ENCODE data around the gene CPA3. TPM values are rescaled to one million over a fixed set of nuclear protein-coding genes. Genes with fewer than 3 reads are reported as not detected.

Gene CPA3
- total and polyA plus RNA-seq, 10 of the 15 experiments (the other 5 are each of a cell fraction or from before 2014, with no cell fraction given) = not detected

- ChIA-PET RAD21 (ENCODE audit: unreplicated experiment) (no interaction called here), CTCF (interaction anchor here (1.1 to 1.9 kb wide), 2 partner anchors 17 kb away, joined by 4 to 6 read pairs; no protein-coding TSS in a partner anchor), POLR2A (no interaction called here), SMC1A (ENCODE audit: uncharacterized antibody, unreplicated experiment) (no interaction called here)
- Histone ChIP-seq H3K27me3 (replicated peaks in 1 of 2; ENCODE audit: control insufficient read depth in 2 of 2, insufficient read depth in 2 of 2, low read length in 1 of 2) (no peaks in the 10 kb centered on the region; a peak in 1 of 4 replicates), H3K4me2 (ENCODE audit: control insufficient read depth, insufficient read depth) (no peak overlapping the region), H3K4me3 (no peak overlapping the region), H3K36me3 (ENCODE audit: control insufficient read depth in 2 of 2, insufficient read depth in 2 of 2, low read length in 1 of 2) (no peaks in the 10 kb centered on the region), H3K9ac (ENCODE audit: control insufficient read depth, insufficient read depth, low read length) (no peak overlapping the region), H3K79me2 (ENCODE audit: control insufficient read depth, insufficient read depth, low read length) (no peaks in the 10 kb centered on the region), H3K9me3 (replicated peaks; ENCODE audit: control insufficient read depth, insufficient read depth, low read length) (no peaks in the 10 kb centered on the region), H3K27ac (ENCODE audit: control insufficient read depth, insufficient read depth) (no peak overlapping the region), H3K4me1 (ENCODE audit: control insufficient read depth, insufficient read depth, low read length) (no peaks in the 10 kb centered on the region), H4K20me1 (ENCODE audit: control insufficient read depth, insufficient read depth) (no peaks in the 10 kb centered on the region), H2AFZ (ENCODE audit: control insufficient read depth, low read depth, low read length) (no peak overlapping the region)
- FAIRE-seq (no peak), ATAC-seq (no peak), DNase-seq (ENCODE audit: low read depth, low spot score) (no peak)
- TF ChIP-seq E2F4 (IDR thresholded peaks at IDR 0.05; ENCODE audit: low read depth, low read length) (no peak), HDAC2 (IDR thresholded peaks at IDR 0.05) (no peak), MYC (IDR thresholded peaks at IDR 0.05; ENCODE audit: insufficient read depth, insufficient read length, insufficient replicate concordance, low read length, severe bottlenecking) (no peak), PKNOX1 (IDR thresholded peaks at IDR 0.05) (no peak), ELK1 (IDR thresholded peaks at IDR 0.05; ENCODE audit: low read depth, low read length) (no peak), USF1 (IDR thresholded peaks at IDR 0.05; ENCODE audit: borderline replicate concordance, extremely low read length, insufficient read depth, low read depth, low read length) (no peak), RCOR1 (conservative IDR thresholded peaks at IDR 0.05; ENCODE audit: low read depth, low read length) (no peak), CBX3 (IDR thresholded peaks at IDR 0.05; ENCODE audit: borderline replicate concordance, low read depth) (no peak), KAT2A (conservative IDR thresholded peaks at IDR 0.05; ENCODE audit: control insufficient read depth, low read depth, low read length) (no peak)
- in situ Hi-C loops (cut with MboI) = no loop called here
- intact Hi-C loops (cut with micrococcal nuclease; ENCODE audit: unreplicated experiment) = no loop called here
- BruUV-seq (replicated peaks) = no TSS peak
Observed at GRCh38 chr3:148879256-148879655, 14.2 kb downstream of the CPA3 start.
